HG03378 (cell line): ENCODE measurements around the gene SNX9.

ENCODE experiments used
- ATAC-seq: cut with Tn5 transposase; IDR thresholded peaks from one replicate; pipeline ENCODE4 v1.9.1; 2021; ENCODE audit warnings: mild to moderate bottlenecking, moderate library complexity; ENCODE audit not compliant: unreplicated experiment

Gene SNX9

GRCh38 chr6:157800420-157801237 lies 22.4 kb upstream of the SNX9 start:
- peak; percentile 94 for ATAC-seq

DNA sequence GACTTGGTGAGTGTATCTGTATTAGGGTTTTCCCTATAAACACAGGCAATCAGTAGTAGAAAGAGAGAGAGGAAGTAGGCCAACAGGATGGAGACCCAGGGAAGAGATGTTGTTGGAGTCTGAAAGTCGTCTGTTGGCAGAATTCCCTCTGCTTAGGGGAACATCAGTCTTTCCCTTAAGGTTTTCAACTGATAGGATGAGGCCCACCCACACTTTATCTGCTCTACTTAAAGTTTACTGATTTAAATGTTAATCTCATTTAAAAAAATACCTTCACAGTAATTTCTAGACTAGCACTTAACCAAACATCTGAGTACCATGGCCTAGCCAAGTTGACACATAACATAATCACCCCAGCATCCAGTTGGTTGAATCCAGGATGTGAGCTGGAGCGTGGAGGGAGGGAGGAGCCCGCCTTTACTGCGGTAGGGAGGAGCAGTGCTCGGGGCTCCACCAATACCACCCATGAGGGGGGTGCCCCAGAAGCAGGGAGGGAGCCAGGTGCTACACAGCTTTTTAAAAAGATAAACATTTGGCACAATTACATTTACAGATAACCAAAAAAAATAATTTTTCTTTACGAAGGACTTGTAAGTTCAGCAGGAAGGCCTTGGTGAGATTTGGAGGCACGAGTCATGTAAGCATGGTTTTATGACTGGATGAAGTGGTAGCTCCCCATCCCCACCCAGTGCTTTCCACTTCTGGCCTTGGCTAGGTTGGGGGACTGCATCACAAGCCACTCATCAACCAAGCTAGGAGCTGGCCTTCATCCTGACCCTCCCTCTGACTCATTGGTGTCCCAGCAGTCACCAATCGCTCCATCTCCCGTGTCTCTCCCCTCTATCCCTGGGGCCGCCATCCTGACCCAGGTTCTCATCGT lies 18.4 kb upstream of the SNX9 start:
- ATAC-seq = no peak

- no peak for ATAC-seq
Observed at GRCh38 chr6:157806131-157806855, 16.8 kb upstream of the SNX9 start.

GRCh38 chr6:157806856-157807215 lies 16.2 kb upstream of the SNX9 start:
- no peak for ATAC-seq

DNA sequence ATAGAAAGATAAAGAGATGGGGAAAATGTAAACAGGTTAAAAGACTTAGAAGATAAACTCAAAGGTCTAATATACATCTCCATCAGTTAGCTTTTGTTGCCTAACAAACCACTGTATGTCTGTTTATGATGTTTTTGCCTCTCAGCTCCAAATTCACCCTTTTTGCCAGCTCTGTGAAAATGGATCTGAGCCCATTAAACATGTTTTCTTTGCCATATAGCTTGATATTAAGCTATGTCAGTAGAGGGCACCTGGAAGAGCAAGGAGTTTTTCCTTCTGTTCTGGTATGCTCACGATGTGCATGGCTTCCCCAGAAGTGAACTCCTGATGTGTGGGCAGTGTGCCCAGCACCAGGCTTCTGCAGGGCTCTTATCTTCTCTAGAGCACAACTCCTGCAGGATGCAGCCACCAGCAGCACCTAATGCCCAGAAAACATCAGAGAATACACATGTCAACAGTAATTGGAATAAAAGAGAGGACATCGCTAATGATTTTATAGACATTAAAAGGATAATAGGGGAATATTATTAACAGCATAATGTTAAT lies 14.6 kb upstream of the SNX9 start:
- ATAC-seq = no peak

DNA sequence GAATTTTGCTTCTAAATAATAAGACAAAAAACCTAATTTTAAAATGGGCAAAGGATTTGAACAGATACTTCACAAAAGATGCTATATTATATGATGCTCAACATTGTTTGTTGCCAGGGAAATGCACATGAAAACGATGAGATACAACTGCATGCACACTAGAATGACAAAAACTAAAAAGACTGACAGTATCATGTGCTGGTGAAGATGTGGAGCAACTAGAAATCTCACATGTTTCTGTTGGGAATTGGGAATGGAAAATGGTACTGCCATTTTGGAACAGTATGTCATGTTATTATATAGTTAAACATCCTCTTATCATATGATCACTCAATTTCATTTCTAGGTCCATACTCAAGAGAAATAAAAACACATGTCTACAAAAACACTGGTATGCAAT lies 13.4 kb upstream of the SNX9 start:
- no peak for ATAC-seq

- no peak for ATAC-seq
Observed at GRCh38 chr6:157811137-157811475, 11.9 kb upstream of the SNX9 start.

DNA sequence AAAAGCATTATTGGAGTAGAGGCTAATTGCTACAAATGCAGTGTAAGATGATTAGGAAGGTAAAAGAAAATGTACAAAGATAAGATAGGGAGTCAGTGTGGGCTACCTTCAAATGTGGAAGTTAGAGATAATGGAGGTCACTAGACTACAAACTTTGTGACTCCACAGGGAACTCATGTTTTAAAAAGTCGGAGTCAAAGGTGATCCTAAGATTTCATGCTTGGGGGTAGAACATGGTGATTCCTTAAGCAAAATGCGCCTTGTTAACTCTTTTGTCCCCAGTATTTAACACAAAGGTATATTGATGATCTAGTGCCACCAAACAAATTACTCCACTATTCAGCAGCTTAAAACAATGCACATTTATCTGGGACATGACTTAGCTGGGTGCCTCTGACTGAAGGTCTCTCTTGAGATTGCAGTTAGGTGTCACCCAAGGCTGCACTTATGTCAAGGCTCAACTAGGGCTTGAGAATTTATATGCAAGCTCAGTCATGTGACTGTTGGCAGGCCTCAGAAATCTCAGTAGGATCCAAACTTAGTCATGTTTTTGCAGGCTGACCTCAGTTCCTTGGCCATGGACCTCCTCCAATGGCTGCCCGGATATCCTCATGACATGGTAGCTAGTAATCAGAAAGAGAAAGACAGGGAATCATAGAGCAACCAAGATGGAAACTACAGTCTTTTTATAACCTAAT lies 11.4 kb upstream of the SNX9 start:
- no peak for ATAC-seq

DNA sequence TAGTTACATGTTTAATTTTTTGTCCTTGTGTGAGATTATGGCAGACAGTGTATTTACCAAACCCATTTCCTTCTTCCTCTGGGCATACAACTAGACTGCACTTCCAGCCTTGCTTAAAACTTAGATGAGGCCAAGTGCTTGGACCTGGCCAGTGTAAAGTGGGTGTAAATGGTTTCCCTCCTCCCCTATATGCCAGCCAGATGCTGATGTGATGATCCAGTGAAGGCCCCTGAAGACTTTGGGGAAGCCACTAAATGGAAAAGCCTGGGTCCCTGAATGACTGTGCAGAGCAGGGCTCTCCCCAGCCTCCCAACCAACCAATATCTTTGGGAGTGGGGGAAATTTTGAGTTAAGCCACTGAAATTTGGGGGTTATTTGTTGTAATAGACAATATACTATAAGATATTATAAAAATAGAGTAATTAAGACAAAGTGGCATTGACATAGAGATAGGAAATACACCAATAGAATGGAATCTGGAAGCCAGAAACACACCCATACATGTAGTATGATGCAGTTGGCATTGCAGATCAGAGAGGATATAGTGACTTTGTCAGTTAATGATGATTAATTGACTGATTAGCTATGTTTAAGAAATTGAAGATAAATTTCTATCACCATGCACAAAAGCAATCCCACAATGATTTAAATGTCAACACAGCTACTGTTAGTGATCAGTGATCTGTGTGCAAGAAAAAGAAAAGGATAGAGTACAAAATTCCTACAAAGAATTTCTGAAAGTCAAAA lies 10.4 kb upstream of the SNX9 start:
- ATAC-seq = no peak

DNA sequence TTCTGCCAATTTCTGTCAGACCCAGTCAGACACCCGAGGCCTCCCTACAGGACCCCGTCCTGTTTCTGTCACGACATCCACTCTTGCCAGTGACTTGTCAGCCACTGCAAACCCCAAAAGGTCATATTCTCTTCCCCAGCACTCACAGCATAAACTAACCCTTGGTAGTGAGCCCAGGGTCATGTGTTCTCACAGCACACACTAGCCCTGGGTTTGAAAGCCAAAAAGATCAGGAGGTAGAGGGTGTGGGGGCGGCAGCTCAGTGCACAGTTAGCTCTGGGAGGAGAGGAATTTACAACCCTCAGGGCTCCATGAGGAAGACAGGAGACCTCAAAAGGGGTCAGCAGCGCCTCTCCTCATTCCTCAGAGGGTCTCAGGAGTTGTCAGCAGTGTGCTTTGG lies 9.9 kb upstream of the SNX9 start:
- no peak for ATAC-seq

DNA sequence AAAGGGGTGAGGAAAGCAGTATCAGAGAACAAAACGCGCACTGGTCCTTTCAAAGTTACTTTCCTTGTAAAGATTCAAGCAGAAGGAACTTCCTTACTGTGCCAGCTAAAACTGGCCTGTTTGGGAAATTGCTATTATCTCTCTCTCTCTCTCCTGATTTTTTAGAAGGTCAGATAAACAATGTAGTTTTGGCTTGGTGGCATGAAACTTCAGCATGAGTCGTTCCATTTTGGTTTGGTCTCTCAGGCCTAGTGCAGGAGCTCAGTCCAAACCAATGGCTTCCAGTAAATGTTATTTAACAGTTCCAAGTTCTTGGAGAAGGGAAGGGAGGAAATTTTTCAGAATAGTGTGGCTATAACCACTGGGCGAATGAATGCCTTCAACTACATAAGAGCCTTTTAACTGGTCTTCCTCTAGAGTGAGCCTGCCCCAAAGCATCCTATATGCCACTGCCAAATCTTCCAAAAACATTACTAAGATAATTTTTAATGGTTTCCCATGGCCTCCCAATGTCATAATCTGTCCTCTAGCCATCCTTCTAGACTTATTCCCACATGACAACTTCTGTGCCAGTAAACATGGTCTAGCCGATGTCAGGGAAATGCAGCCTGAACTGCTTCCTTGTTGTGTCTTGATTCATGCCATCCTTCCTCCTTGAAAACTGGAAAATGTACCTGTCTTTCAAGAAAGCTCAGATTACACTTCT lies 9.1 kb upstream of the SNX9 start:
- ATAC-seq = no peak

- no peak for ATAC-seq
Observed at GRCh38 chr6:157814883-157815282, 8.2 kb upstream of the SNX9 start.

DNA sequence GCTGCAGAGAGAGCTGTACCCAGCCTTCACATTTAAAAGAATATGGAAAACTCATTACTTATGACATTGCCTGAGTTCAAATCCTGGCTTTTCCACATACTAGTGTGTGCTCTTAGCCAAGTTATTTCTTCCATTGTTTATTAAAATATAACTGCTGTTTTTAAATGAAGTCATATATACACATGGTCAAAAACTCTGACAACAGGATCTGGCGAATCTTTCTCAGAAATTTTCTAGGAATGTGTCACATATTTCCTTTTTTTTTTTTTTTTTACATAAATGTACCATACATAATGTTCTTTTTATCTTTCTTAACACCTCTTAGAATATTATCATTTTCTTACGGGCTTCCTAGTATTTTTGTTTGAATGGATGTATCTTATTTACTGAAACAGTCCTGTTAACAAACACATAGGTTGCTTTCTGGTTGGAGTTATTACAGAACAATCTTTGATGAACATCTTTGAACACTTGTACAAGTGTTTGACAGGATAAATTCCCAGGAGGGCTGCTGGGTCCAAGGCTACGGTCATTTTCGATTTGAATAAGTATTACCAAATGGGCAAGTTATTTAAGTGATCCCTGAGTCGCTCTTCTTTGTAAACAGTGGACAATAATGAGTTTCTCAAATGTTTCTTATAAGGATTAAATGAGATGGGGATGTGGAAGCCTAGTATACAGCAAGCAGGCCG lies 1.6 kb upstream of the SNX9 start:
- ATAC-seq = no peak

GRCh38 chr6:157822245-157823000 lies 623 bp upstream of the SNX9 start:
- ATAC-seq = no peak

- ATAC-seq = peak; percentile 74
Observed at GRCh38 chr6:157823528-157824370, 703 bp downstream of the SNX9 start.

DNA sequence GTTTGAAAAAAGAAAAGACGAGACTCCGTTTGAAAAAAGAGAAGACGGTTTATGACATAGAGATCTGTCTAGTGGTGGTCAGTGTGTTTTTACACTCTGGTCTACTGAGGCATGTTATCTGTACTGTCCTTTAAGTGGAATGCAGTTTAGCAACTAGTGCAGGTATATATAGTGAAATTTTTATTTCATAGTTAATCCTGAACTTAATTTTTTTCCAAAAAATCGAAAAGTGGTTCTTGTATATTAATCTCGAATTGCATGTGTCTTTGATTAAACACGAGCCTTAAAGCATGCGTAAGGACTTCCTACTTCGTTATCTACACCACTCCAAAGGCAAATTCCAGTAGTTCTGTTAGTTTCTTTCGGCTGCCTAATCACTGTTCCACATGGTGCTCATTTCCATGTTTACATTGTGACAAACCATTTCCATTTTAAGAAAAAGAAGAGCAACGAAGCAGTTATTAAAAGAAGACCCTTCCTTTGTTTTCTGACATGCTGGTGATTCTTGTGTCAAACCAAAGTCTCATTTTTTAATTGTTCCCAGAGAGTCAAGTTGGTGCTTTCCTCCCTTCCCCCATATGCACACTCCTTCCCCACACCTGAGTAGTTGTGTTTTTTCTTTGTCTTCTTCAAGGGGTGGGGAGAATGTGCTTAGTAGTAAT lies 2.3 kb downstream of the SNX9 start:
- ATAC-seq = no peak
